Tibial nerve (tissue), 4 donors: ENCODE results near the gene CDH24. TPM values are rescaled to one million over a fixed set of nuclear protein-coding genes. Genes with fewer than 3 reads are reported as not detected.

Source experiments
- DNase-seq, 2 donors: peaks; one replicate each; pipeline ENCODE4 v3.0.0-alpha.2; 2019; ENCODE audit warnings: low spot score in 2 of 2
- H3K27ac ChIP-seq, 4 donors: fragments of 200-600 bp; sonication (generic) in 3 of 4; one replicate each; pipeline ENCODE4 v1.5.1; 2017 to 2019; ENCODE audit warnings: mild to moderate bottlenecking in 1 of 4
- H3K27me3 ChIP-seq, 2 donors: fragments of 200-600 bp; sonication (generic) in 1 of 2; one replicate each; pipeline versions ENCODE4 v1.5.1 to v1.6.0; 2017 to 2019
- H3K36me3 ChIP-seq, 3 donors: fragments of 200-600 bp; sonication (generic); one replicate each; pipeline ENCODE4 v1.5.1; 2018 to 2019
- H3K4me1 ChIP-seq, 4 donors: fragments of 200-600 bp; sonication (generic) in 3 of 4; one replicate each; pipeline ENCODE4 v1.5.1; 2017 to 2019
- H3K4me3 ChIP-seq, 4 donors: fragments of 200-600 bp; sonication (generic) in 3 of 4; one replicate each; pipeline ENCODE4 v1.5.1; 2017 to 2019; ENCODE audit warnings: mild to moderate bottlenecking in 1 of 4, moderate library complexity in 1 of 4
- H3K9me3 ChIP-seq, 4 donors: fragments of 200-600 bp; sonication (generic) in 3 of 4; one replicate each; pipeline ENCODE4 v1.5.1; 2017 to 2019
- CTCF ChIP-seq, 5 experiments: fragments of 200-600 bp in 3 of 5; fragments of 450-650 bp in 2 of 5; sonication (generic) in 3 of 5; IDR thresholded peaks; one replicate each; pipeline ENCODE4 v1.5.1; 2016 to 2019; ENCODE audit warnings: antibody characterized with exemption in 5 of 5, mild to moderate bottlenecking in 3 of 5, moderate library complexity in 2 of 5
- EP300 ChIP-seq, 2 donors: sonication (generic); formaldehyde crosslinking; IDR thresholded peaks; one replicate each; pipeline ENCODE4 v1.6.1; 2017; ENCODE audit warnings: antibody characterized with exemption in 2 of 2, mild to moderate bottlenecking in 1 of 2
- POLR2A ChIP-seq, 2 donors: fragments of 450-650 bp; IDR thresholded peaks; one replicate each; pipeline ENCODE4 v1.6.1; 2017; ENCODE audit warnings: antibody characterized with exemption in 2 of 2, mild to moderate bottlenecking in 2 of 2, moderate library complexity in 2 of 2
- WGBS, 2 donors: methylation state at CpG; one replicate each; pipeline ENCODE4 v1.1.5; 2018; 5-methylcytosine and 5-hydroxymethylcytosine counted together
- total RNA-seq, 4 donors: library from RNA; depleted of rRNA; stranded (reverse); fragments of >200 nt; gene quantifications; one replicate each; pipeline ENCODE4 v1.1.0, GENCODE V29; 2016

CDH24 gene
- total RNA-seq, 4 donors from 2014 or later: 3.9 to 11.1 (median 6.0) TPM

GRCh38 chr14:23033801-23034497, 23.4 kb downstream of the CDH24 start:
- 38 to 40% methylated on average over 16 to 17 of the region's 17 CpGs for WGBS, 2 donors
- TF ChIP-seq EP300 (IDR thresholded peaks at IDR 0.05) (no peak), POLR2A (IDR thresholded peaks at IDR 0.05) (no peak), CTCF (IDR thresholded peaks at IDR 0.05) (no peak)
- Histone ChIP-seq H3K4me1 (peaks cover 0 to 24% (median 9%) of the 10 kb centered on the region in 4 donors), H3K9me3 (no peaks in the 10 kb centered on the region), H3K4me3 (peak overlapping the region; percentile 51 to 81 (median 70)), H3K27me3 (no peaks in the 10 kb centered on the region), H3K27ac (peak overlapping the region; percentile 88 to 97 (median 92)), H3K36me3 (peaks cover 0 to 45% (median 11%) of the 10 kb centered on the region in 3 donors)
- no peak for DNase-seq

GRCh38 chr14:23033251-23033727, 24.0 kb downstream of the CDH24 start:
- TF ChIP-seq CTCF (IDR thresholded peaks at IDR 0.05) (no peak), POLR2A (IDR thresholded peaks at IDR 0.05) (no peak), EP300 (IDR thresholded peaks at IDR 0.05) (no peak)
- peaks cover 0 to 30% (median 9%) of the 10 kb centered on the region in 4 donors for H3K4me1 ChIP-seq

GRCh38 chr14:23030936-23031335, 26.4 kb downstream of the CDH24 start:
- peaks cover 0 to 31% (median 9%) of the 10 kb centered on the region in 4 donors for H3K4me1 ChIP-seq
- WGBS, 2 donors: 93 to 94% methylated on average over 4 of the region's 4 CpGs
- DNase-seq: no peak

More at GRCh38 chr14:23033251-23033727, 24.0 kb downstream of the CDH24 start:
- peaks cover 0 to 52% (median 11%) of the 10 kb centered on the region in 3 donors for H3K36me3 ChIP-seq
- WGBS, 2 donors: 93 to 95% methylated on average over 10 of the region's 10 CpGs
- H3K9me3 ChIP-seq: no peaks in the 10 kb centered on the region
- DNase-seq: no peak
- H3K27me3 ChIP-seq: no peaks in the 10 kb centered on the region
- peak overlapping the region in 1 of 4 donors; percentile 81 for H3K4me3 ChIP-seq
- H3K27ac ChIP-seq: no peak overlapping the region

GRCh38 chr14:23028799-23029198, 28.5 kb downstream of the CDH24 start:
- Histone ChIP-seq H3K36me3 (peaks cover 2 to 94% (median 11%) of the 10 kb centered on the region in 3 donors), H3K9me3 (no peaks in the 10 kb centered on the region), H3K4me1 (peaks cover 0 to 30% (median 7%) of the 10 kb centered on the region in 4 donors), H3K4me3 (no peak overlapping the region), H3K27ac (no peak overlapping the region), H3K27me3 (no peaks in the 10 kb centered on the region)
- no peak for DNase-seq
- TF ChIP-seq EP300 (IDR thresholded peaks at IDR 0.05) (no peak), CTCF (IDR thresholded peaks at IDR 0.05) (no peak), POLR2A (IDR thresholded peaks at IDR 0.05) (no peak)
- WGBS, 2 donors: 64 to 72% methylated on average over 2 of the region's 2 CpGs

More at GRCh38 chr14:23030936-23031335, 26.4 kb downstream of the CDH24 start:
- TF ChIP-seq POLR2A (IDR thresholded peaks at IDR 0.05) (no peak), EP300 (IDR thresholded peaks at IDR 0.05) (no peak), CTCF (IDR thresholded peaks at IDR 0.05) (no peak)
- no peaks in the 10 kb centered on the region for H3K27me3 ChIP-seq
- no peaks in the 10 kb centered on the region for H3K9me3 ChIP-seq
- no peak overlapping the region for H3K27ac ChIP-seq
- no peak overlapping the region for H3K4me3 ChIP-seq
- H3K36me3 ChIP-seq: peaks cover 0 to 74% (median 11%) of the 10 kb centered on the region in 3 donors

- Histone ChIP-seq H3K27ac (no peak overlapping the region), H3K9me3 (no peaks in the 10 kb centered on the region), H3K4me1 (peaks cover 0 to 15% (median 0%) of the 10 kb centered on the region in 4 donors), H3K36me3 (peaks cover 0 to 76% (median 2%) of the 10 kb centered on the region in 3 donors), H3K27me3 (no peaks in the 10 kb centered on the region), H3K4me3 (no peak overlapping the region)
- DNase-seq: no peak
- 39 to 49% methylated on average over 4 of the region's 4 CpGs for WGBS, 2 donors
- TF ChIP-seq POLR2A (IDR thresholded peaks at IDR 0.05): no peak
- no peak for TF ChIP-seq CTCF (IDR thresholded peaks at IDR 0.05)
- no peak for TF ChIP-seq EP300 (IDR thresholded peaks at IDR 0.05)
Measured at GRCh38 chr14:23025151-23025814, 32.0 kb downstream of the CDH24 start.
